Gastroesophageal sphincter (tissue), 4 donors: Measurements from ENCODE around the gene COL4A2. TPM values are rescaled to one million over a fixed set of nuclear protein-coding genes. Genes with fewer than 3 reads are reported as not detected.

Source experiments
- ATAC-seq: fragments of 150-250 bp; one replicate; pipeline ENCODE4 v1.9.1; 2016; ENCODE audit warnings: mild to moderate bottlenecking, moderate library complexity
- H3K27ac ChIP-seq, 4 donors: fragments of 200-600 bp; sonication (generic) in 3 of 4; 1 replicate in 3 of 4; 2 replicates in 1 of 4; pipeline ENCODE4 v1.5.1; 2016 to 2019
- H3K27me3 ChIP-seq: fragments of 200-600 bp; sonication (generic); one replicate; pipeline ENCODE4 v1.5.1; 2019
- H3K36me3 ChIP-seq, 2 donors: fragments of 200-600 bp; sonication (generic); one replicate each; pipeline ENCODE4 v1.5.1; 2019; ENCODE audit warnings: control low read depth in 1 of 2
- H3K4me1 ChIP-seq, 3 donors: fragments of 200-600 bp; sonication (generic); 1 replicate in 2 of 3; 2 replicates in 1 of 3; pipeline ENCODE4 v1.5.1; 2016 to 2019; ENCODE audit warnings: control low read depth in 2 of 3
- H3K4me3 ChIP-seq, 2 donors: fragments of 200-600 bp; sonication (generic); one replicate each; pipeline ENCODE4 v1.5.1; 2019; ENCODE audit warnings: mild to moderate bottlenecking in 1 of 2, moderate library complexity in 1 of 2
- H3K9me3 ChIP-seq, 3 donors: fragments of 200-600 bp; sonication (generic); one replicate each; pipeline ENCODE4 v1.5.1; 2017 to 2019; ENCODE audit warnings: control low read depth in 2 of 3
- EP300 ChIP-seq: sonication (generic); formaldehyde crosslinking; IDR thresholded peaks from one replicate; pipeline ENCODE4 v1.6.1; 2017; ENCODE audit warnings: antibody characterized with exemption, mild to moderate bottlenecking
- POLR2A ChIP-seq, 2 donors: fragments of 450-650 bp; IDR thresholded peaks; one replicate each; pipeline ENCODE4 v1.6.1; 2017; ENCODE audit warnings: antibody characterized with exemption in 2 of 2, mild to moderate bottlenecking in 2 of 2, moderate library complexity in 1 of 2
- POLR2AphosphoS5 ChIP-seq: sonication (generic); formaldehyde crosslinking; IDR thresholded peaks from one replicate; pipeline ENCODE4 v1.6.1; 2017; ENCODE audit warnings: antibody characterized with exemption
- WGBS, 2 donors: methylation state at CpG; one replicate each; pipeline ENCODE4 v1.1.5; 2018; ENCODE audit warnings: low coverage in 1 of 2; 5-methylcytosine and 5-hydroxymethylcytosine counted together
- total RNA-seq, 4 donors: library from RNA; depleted of rRNA; stranded (reverse); fragments of >200 nt; gene quantifications; one replicate each; pipeline ENCODE4 v1.1.0, GENCODE V29; 2016
- TF ChIP-seq, protein P1 (sequence below), 4 experiments: fragments of 200-600 bp in 2 of 4; fragments of 450-650 bp in 2 of 4; sonication (generic) in 1 of 4; IDR thresholded peaks; one replicate each; pipeline ENCODE4 v1.5.1; 2017 to 2019; ENCODE audit warnings: antibody characterized with exemption in 4 of 4, mild to moderate bottlenecking in 2 of 4, moderate library complexity in 2 of 4

Gene COL4A2
- total RNA-seq, 4 donors from 2014 or later = 478 to 945 (median 543) TPM

DNA sequence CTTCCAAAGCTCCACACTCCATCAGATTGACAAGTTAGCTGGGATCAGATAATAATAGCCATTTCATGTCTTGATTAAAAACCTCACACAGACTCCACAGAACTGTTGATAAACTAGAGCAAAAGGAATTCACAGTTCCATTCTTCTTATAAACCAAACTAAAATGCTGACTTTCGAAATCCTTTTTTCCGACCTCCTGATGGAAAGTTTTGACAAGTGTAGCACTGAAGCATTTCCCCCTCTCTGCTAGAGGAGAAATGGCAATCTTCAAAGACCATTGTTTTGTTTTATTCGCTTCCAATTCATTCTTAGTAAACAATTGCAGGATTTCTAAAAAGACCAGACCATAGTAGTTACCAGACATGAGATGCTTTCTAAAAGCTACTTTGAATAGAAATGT lies 58.8 kb downstream of the COL4A2 start:
- 19 to 63% methylated on average over 2 to 3 of the region's 3 CpGs for WGBS, 2 donors
- Histone ChIP-seq H3K27me3 (no peaks in the 10 kb centered on the region), H3K27ac (peak overlapping the region; percentile 32 to 99 (median 80)), H3K4me1 (peaks cover 0 to 84% (median 14%) of the 10 kb centered on the region in 3 donors), H3K9me3 (no peaks in the 10 kb centered on the region), H3K36me3 (no peaks in the 10 kb centered on the region), H3K4me3 (no peak overlapping the region)
- ATAC-seq = no peak
- no peak for TF ChIP-seq POLR2A (IDR thresholded peaks at IDR 0.05)
- TF ChIP-seq EP300 = no peak

DNA sequence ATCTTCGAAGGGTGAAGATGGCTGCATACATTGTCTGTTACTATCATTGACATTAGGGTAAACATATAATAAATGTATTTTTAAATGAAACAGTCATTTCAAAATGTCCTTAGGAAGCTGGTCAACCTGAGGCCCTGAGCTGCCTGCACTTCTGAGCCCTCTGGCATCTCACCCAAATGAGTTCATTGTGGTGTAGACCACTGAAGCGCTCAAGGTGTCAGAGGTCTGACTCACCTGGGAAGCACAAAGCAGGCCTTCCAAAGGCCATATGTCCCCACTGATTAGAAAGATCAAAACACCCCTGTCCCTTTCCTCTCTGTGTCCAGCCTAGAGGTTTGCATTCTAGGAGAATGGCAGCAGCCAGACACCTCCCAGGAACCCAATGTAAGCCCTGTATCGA lies 59.6 kb downstream of the COL4A2 start:
- Histone ChIP-seq H3K27ac (peak overlapping the region in 3 of 4 donors; percentile 67 to 99 (median 94)), H3K36me3 (no peaks in the 10 kb centered on the region), H3K9me3 (no peaks in the 10 kb centered on the region), H3K27me3 (no peaks in the 10 kb centered on the region), H3K4me3 (no peak overlapping the region), H3K4me1 (peaks cover 0 to 84% (median 6%) of the 10 kb centered on the region in 3 donors)
- 89 to 91% methylated on average over 2 to 3 of the region's 3 CpGs for WGBS, 2 donors
- ATAC-seq = no peak
- TF ChIP-seq, protein P1, sequence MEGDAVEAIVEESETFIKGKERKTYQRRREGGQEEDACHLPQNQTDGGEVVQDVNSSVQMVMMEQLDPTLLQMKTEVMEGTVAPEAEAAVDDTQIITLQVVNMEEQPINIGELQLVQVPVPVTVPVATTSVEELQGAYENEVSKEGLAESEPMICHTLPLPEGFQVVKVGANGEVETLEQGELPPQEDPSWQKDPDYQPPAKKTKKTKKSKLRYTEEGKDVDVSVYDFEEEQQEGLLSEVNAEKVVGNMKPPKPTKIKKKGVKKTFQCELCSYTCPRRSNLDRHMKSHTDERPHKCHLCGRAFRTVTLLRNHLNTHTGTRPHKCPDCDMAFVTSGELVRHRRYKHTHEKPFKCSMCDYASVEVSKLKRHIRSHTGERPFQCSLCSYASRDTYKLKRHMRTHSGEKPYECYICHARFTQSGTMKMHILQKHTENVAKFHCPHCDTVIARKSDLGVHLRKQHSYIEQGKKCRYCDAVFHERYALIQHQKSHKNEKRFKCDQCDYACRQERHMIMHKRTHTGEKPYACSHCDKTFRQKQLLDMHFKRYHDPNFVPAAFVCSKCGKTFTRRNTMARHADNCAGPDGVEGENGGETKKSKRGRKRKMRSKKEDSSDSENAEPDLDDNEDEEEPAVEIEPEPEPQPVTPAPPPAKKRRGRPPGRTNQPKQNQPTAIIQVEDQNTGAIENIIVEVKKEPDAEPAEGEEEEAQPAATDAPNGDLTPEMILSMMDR (IDR thresholded peaks at IDR 0.05) = no peak
- TF ChIP-seq POLR2A (IDR thresholded peaks at IDR 0.05) (no peak), EP300 (no peak), POLR2AphosphoS5 (no peak)

DNA sequence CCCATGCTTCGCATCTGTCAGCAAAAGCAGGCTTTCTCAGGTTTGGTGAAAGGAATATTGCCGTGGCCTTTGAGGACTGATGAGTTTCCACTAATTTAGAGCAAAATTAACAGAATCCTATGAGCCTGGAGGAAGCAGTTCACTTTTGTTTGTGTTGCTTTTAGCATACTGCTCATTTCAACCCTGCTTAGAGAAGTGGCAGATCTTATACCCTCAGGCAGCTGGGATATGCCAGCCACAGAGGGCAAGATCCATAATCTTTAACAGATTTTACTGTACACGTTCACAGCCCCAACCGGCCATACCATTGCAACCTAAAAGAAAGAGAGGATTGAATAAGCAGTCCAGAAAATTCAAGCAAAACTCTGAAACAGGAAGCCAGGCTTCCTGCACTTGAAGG lies 60.5 kb downstream of the COL4A2 start:
- WGBS, 2 donors = 26 to 50% methylated on average over 1 to 4 of the region's 4 CpGs
- no peak overlapping the region for H3K4me3 ChIP-seq
- H3K27ac ChIP-seq = peak overlapping the region in 3 of 4 donors; percentile 67 to 99 (median 94)
- TF ChIP-seq POLR2AphosphoS5 (no peak), EP300 (no peak), POLR2A (IDR thresholded peaks at IDR 0.05) (no peak)
- TF ChIP-seq, protein P1 (IDR thresholded peaks at IDR 0.05) = no peak
- peaks cover 4 to 86% (median 8%) of the 10 kb centered on the region in 3 donors for H3K4me1 ChIP-seq
- no peak for ATAC-seq
- no peaks in the 10 kb centered on the region for H3K9me3 ChIP-seq
- no peaks in the 10 kb centered on the region for H3K27me3 ChIP-seq
- H3K36me3 ChIP-seq = no peaks in the 10 kb centered on the region

DNA sequence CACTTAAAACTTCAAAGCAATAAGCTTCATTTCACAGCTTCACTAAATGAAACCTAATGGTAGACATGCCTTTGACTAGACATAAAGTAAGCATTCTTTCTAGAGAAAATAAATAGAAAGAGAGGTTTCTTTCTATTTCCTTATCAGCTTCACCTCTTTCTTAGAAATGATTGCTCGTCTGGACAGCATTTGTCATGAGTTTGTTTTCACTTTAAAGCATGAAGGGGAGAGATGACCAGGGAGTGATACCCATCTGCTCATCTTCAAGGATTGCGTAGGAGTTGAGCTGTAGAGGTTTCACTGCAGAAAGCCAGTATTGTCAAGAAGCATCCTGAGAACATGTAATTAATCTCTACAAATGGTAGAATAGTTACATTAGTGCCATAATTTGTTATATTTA lies 61.3 kb downstream of the COL4A2 start:
- H3K9me3 ChIP-seq = no peaks in the 10 kb centered on the region
- H3K27ac ChIP-seq = peak overlapping the region in 3 of 4 donors; percentile 67 to 99 (median 94)
- no peak for TF ChIP-seq EP300
- TF ChIP-seq, protein P1 (IDR thresholded peaks at IDR 0.05) = no peak
- TF ChIP-seq POLR2A (IDR thresholded peaks at IDR 0.05) = no peak
- no peak for TF ChIP-seq POLR2AphosphoS5
- H3K4me3 ChIP-seq = no peak overlapping the region
- WGBS, 2 donors = 88 to 100% methylated on average over 1 to 2 of the region's 2 CpGs
- no peaks in the 10 kb centered on the region for H3K27me3 ChIP-seq
- no peak for ATAC-seq
- no peaks in the 10 kb centered on the region for H3K36me3 ChIP-seq
- H3K4me1 ChIP-seq = peaks cover 11 to 86% (median 11%) of the 10 kb centered on the region in 3 donors

DNA sequence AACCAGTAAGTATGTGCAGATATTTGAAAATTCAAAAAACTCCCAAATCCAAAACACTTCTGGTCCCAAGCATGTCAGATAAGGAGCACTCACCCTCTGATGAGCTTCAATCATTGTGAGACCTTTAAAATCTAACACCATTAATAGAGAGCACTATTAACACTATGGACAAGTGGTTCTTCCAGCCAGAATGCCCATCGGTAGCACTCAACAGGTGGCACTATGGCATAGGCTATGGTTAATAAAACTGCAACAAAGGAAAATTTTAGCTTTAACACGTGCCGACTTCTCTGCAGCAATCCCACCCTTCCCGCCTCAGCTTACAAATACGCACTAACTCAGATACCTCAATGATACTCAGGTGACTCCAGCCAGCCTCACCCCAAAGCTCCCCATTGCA lies 62.3 kb downstream of the COL4A2 start:
- ATAC-seq = no peak
- H3K4me1 ChIP-seq = peaks cover 15 to 86% (median 18%) of the 10 kb centered on the region in 3 donors
- no peaks in the 10 kb centered on the region for H3K36me3 ChIP-seq
- 91 to 100% methylated on average over 3 to 5 of the region's 5 CpGs for whole genome bisulfite sequencing, 2 donors
- no peak for TF ChIP-seq POLR2A (IDR thresholded peaks at IDR 0.05)
- TF ChIP-seq POLR2AphosphoS5 = no peak
- no peak for TF ChIP-seq EP300
- TF ChIP-seq, protein P1 (IDR thresholded peaks at IDR 0.05) = no peak
- peak overlapping the region in 3 of 4 donors; percentile 31 to 99 (median 94) for H3K27ac ChIP-seq
- no peaks in the 10 kb centered on the region for H3K27me3 ChIP-seq
- no peaks in the 10 kb centered on the region for H3K9me3 ChIP-seq
- no peak overlapping the region for H3K4me3 ChIP-seq
